Neural cell (in vitro differentiated cells): ENCODE measurements around the gene P2RX6. TPM values are rescaled to one million over a fixed set of nuclear protein-coding genes. Genes with fewer than 3 reads are reported as not detected.

ENCODE experiments used
- H2AFZ ChIP-seq: fragments of 200-600, 300-800 bp; sonication (generic), shearing (Covaris generic); 2 replicates; pipeline ENCODE4 v1.6.0; 2014; ENCODE audit warnings: low read depth, mild to moderate bottlenecking, antibody characterized with exemption, low read length, moderate library complexity
- H3F3A ChIP-seq: fragments of 200-600 bp; shearing (Covaris generic); 2 replicates; pipeline ENCODE4 v1.6.1; 2016; ENCODE audit warnings: mild to moderate bottlenecking, moderate library complexity, mixed read lengths, antibody characterized with exemption, low read length; ENCODE audit not compliant: insufficient read depth, poor library complexity, severe bottlenecking
- H3K27ac ChIP-seq: fragments of 200-600, 300-800 bp; sonication (generic), shearing (Covaris generic); 2 replicates; pipeline ENCODE4 v1.5.1; 2014; ENCODE audit warnings: mild to moderate bottlenecking, low read length, moderate library complexity
- H3K27me3 ChIP-seq: fragments of 300-800, 200-600 bp; sonication (generic), shearing (Covaris generic); 2 replicates; pipeline ENCODE4 v1.6.0; 2014; ENCODE audit warnings: mild to moderate bottlenecking, low read depth, low read length, moderate library complexity; ENCODE audit not compliant: insufficient read depth
- H3K36me3 ChIP-seq: fragments of 300-800, 200-600 bp; sonication (generic), shearing (Covaris generic); 2 replicates; pipeline ENCODE4 v1.5.1; 2014; ENCODE audit warnings: mild to moderate bottlenecking, antibody characterized with exemption, low read length, moderate library complexity; ENCODE audit not compliant: insufficient read depth
- H3K4me2 ChIP-seq: fragments of 300-800, 200-600 bp; sonication (generic), shearing (Covaris generic); 2 replicates; pipeline ENCODE4 v1.6.0; 2014; ENCODE audit warnings: mild to moderate bottlenecking, low read length
- H3K4me3 ChIP-seq: fragments of 300-800, 200-600 bp; sonication (generic), shearing (Covaris generic); 2 replicates; pipeline ENCODE4 v1.5.1; 2014; ENCODE audit warnings: mild to moderate bottlenecking, low read length, moderate library complexity
- H3K79me2 ChIP-seq: fragments of 200-600 bp; shearing (Covaris generic); replicated peaks from 2 replicates; pipeline ENCODE4 v1.6.0; 2014; ENCODE audit warnings: mild to moderate bottlenecking, low read length, moderate library complexity; ENCODE audit not compliant: insufficient read depth
- H3K9ac ChIP-seq: fragments of 300-800, 200-600 bp; sonication (generic), shearing (Covaris generic); 2 replicates; pipeline ENCODE4 v1.6.1; 2016; ENCODE audit warnings: mild to moderate bottlenecking, low read length, mixed read lengths
- H3K9me2 ChIP-seq: fragments of 200-600 bp; shearing (Covaris generic); 2 replicates; pipeline ENCODE4 v1.6.1; 2016; ENCODE audit warnings: mild to moderate bottlenecking, low read length, mixed read lengths; ENCODE audit not compliant: insufficient read depth
- H3K9me3 ChIP-seq: fragments of 200-600, 300-800 bp; sonication (generic), shearing (Covaris generic); 2 replicates; pipeline ENCODE4 v1.6.1; 2016; ENCODE audit warnings: mild to moderate bottlenecking, mixed run types, low read length, moderate library complexity, mixed read lengths
- H4K20me1 ChIP-seq: fragments of 200-600 bp; shearing (Covaris generic); 2 replicates; pipeline ENCODE4 v1.6.1; 2016; ENCODE audit warnings: mild to moderate bottlenecking, mixed run types; ENCODE audit not compliant: insufficient read depth
- CTCF ChIP-seq: fragments of 450-650 bp; IDR thresholded peaks from 2 replicates; pipeline ENCODE4 v1.5.1; 2014; ENCODE audit warnings: antibody characterized with exemption, mild to moderate bottlenecking, moderate library complexity; ENCODE audit not compliant: poor library complexity, severe bottlenecking
- EP300 ChIP-seq: fragments of 450-650 bp; conservative IDR thresholded peaks from 2 replicates; pipeline ENCODE4 v1.6.1; 2014; ENCODE audit warnings: antibody characterized with exemption, mild to moderate bottlenecking, moderate library complexity; ENCODE audit not compliant: poor library complexity, severe bottlenecking
- EZH2 ChIP-seq: fragments of 200-600, 300-800 bp; shearing (Covaris generic), sonication (generic); IDR thresholded peaks from 2 replicates; pipeline ENCODE4 v1.6.1; 2014; ENCODE audit warnings: antibody characterized with exemption, low read length, borderline replicate concordance, mild to moderate bottlenecking; ENCODE audit not compliant: insufficient read depth, poor library complexity, severe bottlenecking
- MXI1 ChIP-seq: fragments of 450-650 bp; conservative IDR thresholded peaks from 2 replicates; pipeline ENCODE4 v1.6.1; 2014; ENCODE audit warnings: antibody characterized with exemption, mild to moderate bottlenecking; ENCODE audit not compliant: poor library complexity, severe bottlenecking
- POLR2AphosphoS5 ChIP-seq: IDR thresholded peaks from 2 replicates; pipeline ENCODE4 v1.6.1; 2012
- RAD21 ChIP-seq: fragments of 450-650 bp; conservative IDR thresholded peaks from 2 replicates; pipeline ENCODE4 v1.6.1; 2014; ENCODE audit warnings: antibody characterized with exemption, mild to moderate bottlenecking, moderate library complexity
- REST ChIP-seq: IDR thresholded peaks from 2 replicates; pipeline ENCODE4 v1.6.1; 2012; ENCODE audit warnings: borderline replicate concordance
- SMC3 ChIP-seq: fragments of 450-650 bp; conservative IDR thresholded peaks from 2 replicates; pipeline ENCODE4 v1.6.1; 2014; ENCODE audit warnings: antibody characterized with exemption, mild to moderate bottlenecking, moderate library complexity; ENCODE audit not compliant: poor library complexity
- TAF1 ChIP-seq: IDR thresholded peaks from 2 replicates; pipeline ENCODE4 v1.6.1; 2012; ENCODE audit warnings: low read depth
- polyA plus RNA-seq: library from polyadenylated mRNA; depleted of rRNA; stranded (reverse); fragments of >200 nt; gene quantifications from 2 replicates; pipeline ENCODE4 v1.2.3, GENCODE V29; 2014

Gene P2RX6
- polyA plus RNA-seq, 1 donor from 2014 or later, result 0.17 TPM

- H3K79me2 ChIP-seq, result no peaks in the 10 kb centered on the region
- no peaks in the 10 kb centered on the region for H3K36me3 ChIP-seq
- no peak overlapping the region for H3K9ac ChIP-seq
- no peaks in the 10 kb centered on the region for H3F3A ChIP-seq
- no peaks in the 10 kb centered on the region for H3K9me2 ChIP-seq
- no peak overlapping the region for H3K4me2 ChIP-seq
- no peaks in the 10 kb centered on the region for H4K20me1 ChIP-seq
- H2AFZ ChIP-seq, result no peak overlapping the region
- H3K9me3 ChIP-seq, result no peaks in the 10 kb centered on the region
- H3K27ac ChIP-seq, result no peak overlapping the region
- H3K4me3 ChIP-seq, result no peak overlapping the region
- no peaks in the 10 kb centered on the region for H3K27me3 ChIP-seq
- no peak for TF ChIP-seq EP300
- no peak for TF ChIP-seq REST
- TF ChIP-seq POLR2AphosphoS5, result no peak
- TF ChIP-seq RAD21, result no peak
- no peak for TF ChIP-seq CTCF
- no peak for TF ChIP-seq TAF1
- no peak for TF ChIP-seq MXI1
- TF ChIP-seq EZH2, result no peak
Observed at GRCh38 chr22:20978419-20978818, 36.5 kb upstream of the P2RX6 start.

- no peak overlapping the region for H3K4me3 ChIP-seq
- H3F3A ChIP-seq, result no peaks in the 10 kb centered on the region
- H3K36me3 ChIP-seq, result no peaks in the 10 kb centered on the region
- H3K27ac ChIP-seq, result no peak overlapping the region
- H3K4me2 ChIP-seq, result no peak overlapping the region
- H4K20me1 ChIP-seq, result no peaks in the 10 kb centered on the region
- no peak overlapping the region for H3K9ac ChIP-seq
- no peaks in the 10 kb centered on the region for H3K27me3 ChIP-seq
- H2AFZ ChIP-seq, result no peak overlapping the region
- H3K9me3 ChIP-seq, result no peaks in the 10 kb centered on the region
- no peaks in the 10 kb centered on the region for H3K9me2 ChIP-seq
- no peaks in the 10 kb centered on the region for H3K79me2 ChIP-seq
- TF ChIP-seq TAF1 (no peak), SMC3 (no peak), EZH2 (no peak), EP300 (no peak), POLR2AphosphoS5 (no peak), RAD21 (no peak), REST (no peak), CTCF (no peak), MXI1 (no peak)
Observed at GRCh38 chr22:20979243-20979809, 35.6 kb upstream of the P2RX6 start.
